AG09309 (cell line): ENCODE results near the gene COL26A1.

Experiments used
- DNase-seq: peaks from one replicate; pipeline ENCODE4 v3.0.0-alpha.2; 2010; ENCODE audit warnings: low read depth
- H3K4me3 ChIP-seq: 2 replicates; pipeline ENCODE4 v1.5.1; 2011; ENCODE audit warnings: mild to moderate bottlenecking, low read depth, low read length, moderate library complexity; ENCODE audit not compliant: control insufficient read depth
- CTCF ChIP-seq: IDR thresholded peaks from 2 replicates; pipeline ENCODE4 v1.5.1; 2011; ENCODE audit warnings: mild to moderate bottlenecking, low read depth, low read length, inconsistent platforms; ENCODE audit not compliant: insufficient read depth, control insufficient read depth; ENCODE audit errors: missing control alignments

Gene COL26A1

DNA sequence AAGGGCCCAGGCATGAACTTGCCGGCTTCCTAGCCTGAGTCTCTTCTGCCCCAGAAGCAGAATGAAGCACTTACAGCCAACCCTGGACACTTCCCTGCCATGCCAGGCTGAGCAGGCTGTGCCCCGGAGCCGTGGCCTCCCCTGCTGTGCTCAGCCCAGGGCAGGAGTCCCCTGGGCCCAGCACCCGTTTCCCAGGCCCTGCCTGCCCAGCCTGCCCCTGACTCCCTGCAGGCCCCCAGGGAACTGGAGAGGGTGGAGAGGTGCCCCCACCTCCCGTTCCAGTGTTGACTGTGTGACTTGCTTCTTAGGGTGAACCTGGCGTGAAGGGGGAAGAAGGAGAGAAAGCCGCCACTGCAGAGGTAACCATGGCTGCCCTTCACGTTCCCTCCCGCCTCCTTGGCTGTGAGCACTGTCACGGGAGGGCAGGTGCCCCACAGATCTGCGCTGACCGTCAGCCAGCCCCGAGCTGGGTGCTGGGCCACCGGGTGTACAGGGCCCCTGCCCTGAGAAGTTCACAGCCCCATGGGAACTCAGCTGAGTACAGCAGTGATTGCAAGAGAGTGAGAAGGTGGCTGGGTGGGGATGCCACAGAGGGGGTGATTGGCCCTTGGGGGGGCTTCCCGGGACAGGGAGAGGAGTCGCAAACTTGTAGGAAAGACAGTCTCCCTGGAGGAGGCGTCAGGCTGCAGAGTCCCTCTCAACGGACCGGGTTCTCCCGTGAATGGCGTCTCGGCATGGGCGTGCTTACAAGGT, 190.5 kb downstream of the COL26A1 start:
- DNase-seq: no peak
- no peak for TF ChIP-seq CTCF
- H3K4me3 ChIP-seq: no peak overlapping the region

GRCh38 chr7:101553771-101554445, 191.2 kb downstream of the COL26A1 start:
- TF ChIP-seq CTCF: no peak
- DNase-seq: no peak
- H3K4me3 ChIP-seq: no peak overlapping the region

DNA sequence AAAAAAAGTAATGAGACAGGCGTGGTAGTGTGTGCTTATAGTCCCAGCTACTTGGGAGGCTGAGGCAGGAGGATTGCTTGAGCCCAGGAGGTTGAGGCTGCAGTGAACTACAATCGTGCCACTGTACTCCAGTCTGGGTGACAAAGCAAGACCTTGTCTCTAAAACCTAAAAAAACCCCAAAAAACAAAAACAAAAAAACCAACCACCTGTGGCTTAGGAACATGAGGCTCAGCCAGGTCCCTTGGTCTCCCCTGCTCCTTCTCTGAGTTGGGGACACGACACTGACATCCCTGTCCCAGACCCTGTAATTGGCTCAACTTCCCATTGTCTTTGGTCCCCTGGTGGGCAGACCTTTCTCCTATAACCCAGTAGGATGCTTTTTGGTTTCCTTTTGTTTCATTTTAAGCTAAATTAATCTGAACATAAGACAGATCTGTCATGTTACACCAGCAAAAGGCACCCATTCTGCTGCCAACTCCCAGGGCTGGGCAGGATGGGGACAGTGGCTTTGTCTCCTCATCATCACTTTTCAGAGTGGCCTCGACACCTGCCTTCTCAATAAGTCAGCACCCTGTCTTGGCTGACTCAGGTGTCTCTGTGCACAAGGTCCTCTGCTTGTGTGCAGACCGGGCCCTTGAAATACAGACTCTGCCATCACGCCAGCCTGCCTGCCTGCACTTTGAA, 192.1 kb downstream of the COL26A1 start:
- no peak for TF ChIP-seq CTCF
- DNase-seq: no peak
- H3K4me3 ChIP-seq: no peak overlapping the region

- no peak for DNase-seq
- no peak for TF ChIP-seq CTCF
These were observed 192.7 kb downstream of the COL26A1 start for GRCh38 chr7:101555269-101555920.

GRCh38 chr7:101555921-101556275, 193.2 kb downstream of the COL26A1 start:
- H3K4me3 ChIP-seq: no peak overlapping the region
- no peak for TF ChIP-seq CTCF
- DNase-seq: no peak

More at GRCh38 chr7:101555269-101555920, 192.7 kb downstream of the COL26A1 start:
- no peak overlapping the region for H3K4me3 ChIP-seq

GRCh38 chr7:101556453-101556968, 193.8 kb downstream of the COL26A1 start:
- no peak for DNase-seq
- no peak for TF ChIP-seq CTCF
- no peak overlapping the region for H3K4me3 ChIP-seq
